GM18867 (cell line): ENCODE data around the gene ZMYM2.

Experiments
- ATAC-seq: cut with Tn5 transposase; IDR thresholded peaks from one replicate; pipeline ENCODE4 v1.9.1; 2021; ENCODE audit warnings: mild to moderate bottlenecking, moderate library complexity; ENCODE audit not compliant: unreplicated experiment

Gene ZMYM2

DNA sequence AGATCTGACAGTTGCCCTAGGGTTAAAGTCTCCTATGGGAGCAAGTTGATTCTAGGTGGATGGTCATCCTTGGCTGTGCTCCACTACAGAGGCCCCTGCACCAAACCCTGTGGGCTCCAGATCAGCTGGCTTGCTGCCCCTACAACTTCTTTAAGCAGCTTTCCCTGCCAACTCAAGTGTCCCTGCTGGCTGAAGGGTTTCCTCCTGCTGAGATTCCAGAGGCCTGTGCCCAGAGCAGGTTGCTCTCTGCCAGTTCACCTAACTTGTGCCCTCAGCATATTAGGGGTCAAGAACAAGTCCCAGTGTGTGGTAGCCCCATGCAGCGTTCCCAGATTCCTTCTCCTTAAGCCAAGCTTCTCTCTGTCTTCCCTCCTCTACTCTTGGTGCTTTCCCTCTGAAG is 85.6 kb downstream of the ZMYM2 start:
- ATAC-seq = no peak

DNA sequence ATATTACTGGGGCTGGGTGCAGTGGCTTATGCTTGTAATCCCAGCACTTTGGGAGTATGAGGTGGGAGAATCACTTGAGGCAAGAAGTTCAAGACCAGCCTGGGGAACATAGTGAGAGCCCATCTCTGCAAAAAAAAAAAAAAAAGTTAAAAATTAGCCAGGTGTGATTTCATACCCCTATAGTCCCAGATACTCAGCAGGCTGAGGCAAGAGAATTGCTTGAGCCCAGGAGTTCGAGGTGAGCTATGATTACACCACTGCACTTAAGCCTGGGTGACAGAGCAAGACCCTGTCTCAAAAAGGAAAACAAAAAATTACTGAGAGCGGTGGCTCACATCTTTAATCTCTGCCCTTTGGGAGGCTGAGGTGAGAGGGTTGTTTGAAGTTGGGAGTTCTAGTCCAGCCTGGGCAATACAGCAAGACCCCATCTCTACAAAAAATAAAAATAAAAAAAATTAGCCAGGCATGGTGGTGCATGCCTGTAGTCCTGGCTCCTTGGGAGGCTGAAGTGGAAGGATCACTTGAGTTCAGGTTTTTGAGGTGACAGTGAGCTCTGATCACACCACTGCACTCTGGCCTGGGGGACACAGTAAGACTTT is 87.5 kb downstream of the ZMYM2 start:
- ATAC-seq = no peak

- no peak for ATAC-seq
These were observed 91.3 kb downstream of the ZMYM2 start for GRCh38 chr13:20049558-20050473.

DNA sequence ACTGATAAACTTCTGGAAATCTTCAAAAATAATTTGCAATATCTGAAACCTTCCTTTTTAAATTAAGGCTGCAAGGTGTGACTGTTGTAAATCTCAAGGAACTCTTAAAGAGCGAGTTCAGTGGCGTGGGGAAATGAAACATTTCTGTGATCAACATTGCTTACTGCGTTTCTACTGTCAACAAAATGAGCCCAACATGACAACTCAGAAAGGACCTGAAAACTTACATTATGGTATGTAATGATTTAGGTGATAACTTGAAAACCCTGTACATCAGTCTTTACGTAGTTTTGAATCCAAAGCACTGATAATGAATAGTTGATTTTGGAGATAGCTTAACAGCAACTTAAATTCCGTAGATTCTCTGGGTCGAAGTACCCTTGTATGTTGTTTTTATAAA is 92.8 kb downstream of the ZMYM2 start:
- ATAC-seq = no peak

GRCh38 chr13:20053016-20053415 is 94.5 kb downstream of the ZMYM2 start:
- ATAC-seq = no peak

DNA sequence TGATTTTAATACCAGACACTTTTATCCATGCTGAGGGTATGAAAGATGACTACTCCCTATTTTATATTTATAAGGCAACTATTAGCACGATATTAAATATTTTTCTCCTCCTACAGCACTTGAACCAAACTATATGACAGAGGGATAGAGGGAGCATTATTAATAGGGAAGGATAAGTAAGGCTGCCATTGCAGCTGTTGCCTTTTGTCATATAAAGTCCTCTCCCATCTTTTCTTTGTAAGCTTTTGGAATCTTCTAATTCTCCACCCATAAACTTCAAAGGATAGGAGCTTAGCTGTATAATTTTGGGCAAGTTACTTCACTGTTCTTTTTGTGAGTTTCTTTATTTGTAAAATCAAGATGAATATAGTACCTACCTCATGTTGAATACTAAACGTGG is 95.4 kb downstream of the ZMYM2 start:
- no peak for ATAC-seq

DNA sequence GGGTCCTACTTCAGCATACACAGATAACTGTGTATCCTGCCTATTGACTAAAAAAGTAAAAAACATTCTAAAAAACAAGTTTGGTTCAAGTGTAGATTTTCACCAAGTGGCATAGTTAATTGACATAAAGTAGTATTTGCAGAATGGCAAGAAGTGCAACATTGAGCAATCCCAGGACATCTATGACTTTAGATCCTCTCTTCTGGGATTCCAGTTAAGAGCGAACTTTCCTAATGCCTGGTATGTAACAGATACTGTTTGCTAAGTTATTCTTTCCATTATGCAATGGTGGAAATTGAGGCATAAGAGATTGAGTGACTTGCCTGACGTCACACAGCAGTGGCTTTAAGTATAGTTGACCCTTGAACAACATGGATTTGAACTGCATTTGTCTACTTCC is 96.1 kb downstream of the ZMYM2 start:
- no peak for ATAC-seq

DNA sequence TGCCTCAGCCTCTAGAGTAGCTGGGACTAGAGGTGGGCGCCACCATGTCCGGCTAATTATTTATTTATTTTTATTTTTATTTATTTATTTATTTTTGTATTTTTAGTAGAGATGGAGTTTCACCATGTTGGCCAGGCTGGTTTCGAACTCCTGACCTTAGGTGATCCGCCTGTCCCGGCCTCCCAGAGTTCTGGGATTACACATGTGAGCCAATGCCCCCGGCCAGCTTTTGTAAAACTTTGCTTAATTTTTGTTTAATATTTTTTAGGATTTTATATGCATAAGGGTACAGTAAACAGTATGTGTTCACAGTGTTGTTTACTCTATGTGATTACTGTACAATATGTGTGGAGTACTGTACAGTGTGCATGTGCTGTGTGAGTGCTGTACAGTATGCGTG is 98.7 kb downstream of the ZMYM2 start:
- no peak for ATAC-seq

- ATAC-seq = no peak
These were observed 99.4 kb downstream of the ZMYM2 start for GRCh38 chr13:20057963-20058362.

- no peak for ATAC-seq
These were observed 99.9 kb downstream of the ZMYM2 start for GRCh38 chr13:20058476-20058875.

- ATAC-seq = no peak
These were observed 105.6 kb downstream of the ZMYM2 start for GRCh38 chr13:20064128-20064527.

DNA sequence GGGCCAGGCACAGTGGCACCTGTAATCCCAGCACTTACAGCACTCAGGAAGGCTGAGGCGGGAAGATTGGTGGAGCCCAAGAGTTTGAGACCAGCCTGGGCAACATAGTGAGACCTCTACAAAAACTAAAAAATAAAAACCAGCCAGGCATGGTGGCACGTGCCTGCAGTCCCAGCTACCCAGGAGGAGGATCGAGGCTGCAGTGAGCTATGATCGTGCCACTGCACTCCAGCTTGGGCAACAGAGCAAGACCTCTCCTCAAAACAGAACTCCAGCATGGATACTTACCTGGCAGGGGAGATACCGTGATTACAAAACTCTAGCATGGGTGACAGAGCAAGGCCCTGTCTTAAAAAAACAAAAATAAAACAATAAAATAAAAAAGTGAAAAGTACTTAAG is 107.0 kb downstream of the ZMYM2 start:
- no peak for ATAC-seq

GRCh38 chr13:20069956-20070355 is 111.4 kb downstream of the ZMYM2 start:
- no peak for ATAC-seq

GRCh38 chr13:20073775-20074174 is 115.2 kb downstream of the ZMYM2 start:
- ATAC-seq = peak; percentile 75

- ATAC-seq = no peak
These were observed 116.4 kb downstream of the ZMYM2 start for GRCh38 chr13:20074966-20075365.

GRCh38 chr13:20077086-20077485 is 118.6 kb downstream of the ZMYM2 start:
- ATAC-seq = no peak

- no peak for ATAC-seq
These were observed 122.0 kb downstream of the ZMYM2 start for GRCh38 chr13:20080377-20081164.

DNA sequence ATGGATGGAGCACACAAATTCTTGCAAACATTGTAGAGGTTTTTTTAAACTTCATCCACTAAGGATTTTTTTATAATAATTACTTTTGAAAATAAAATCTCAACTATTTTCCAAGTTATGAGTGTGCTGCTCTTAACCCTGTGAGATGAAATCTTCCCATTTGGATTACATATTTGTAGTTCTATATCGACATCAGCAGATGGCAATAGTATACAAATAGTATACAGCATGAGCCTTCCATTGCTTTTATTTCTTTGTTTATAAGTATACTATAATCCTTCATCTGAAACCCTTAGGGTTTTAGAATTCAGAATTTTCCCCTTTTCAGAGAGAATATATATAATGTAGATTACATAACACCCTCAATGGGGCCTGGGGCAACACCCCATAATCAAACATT is 131.8 kb downstream of the ZMYM2 start:
- no peak for ATAC-seq

- no peak for ATAC-seq
These were observed 135.4 kb downstream of the ZMYM2 start for GRCh38 chr13:20093951-20094350.

DNA sequence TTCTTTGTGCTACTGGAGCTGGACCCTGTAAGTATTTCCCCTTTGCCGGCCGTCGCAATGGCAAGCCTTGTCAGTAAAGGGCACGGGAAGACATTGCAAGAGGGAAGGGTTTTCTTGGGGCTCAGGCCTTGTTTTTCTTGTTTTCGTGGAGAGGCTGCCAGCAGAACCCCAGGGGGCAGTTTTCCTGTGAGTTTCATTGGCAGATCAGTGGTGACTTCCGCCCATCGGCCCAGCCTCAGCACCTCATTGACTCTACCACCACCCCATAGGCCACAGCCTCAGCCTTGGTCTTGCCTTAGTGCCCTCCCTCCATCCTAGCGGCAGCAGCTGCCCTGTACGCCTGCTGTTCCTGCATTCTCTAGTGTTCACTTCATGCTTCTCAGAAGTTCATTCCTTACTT is 140.8 kb downstream of the ZMYM2 start:
- ATAC-seq = no peak

DNA sequence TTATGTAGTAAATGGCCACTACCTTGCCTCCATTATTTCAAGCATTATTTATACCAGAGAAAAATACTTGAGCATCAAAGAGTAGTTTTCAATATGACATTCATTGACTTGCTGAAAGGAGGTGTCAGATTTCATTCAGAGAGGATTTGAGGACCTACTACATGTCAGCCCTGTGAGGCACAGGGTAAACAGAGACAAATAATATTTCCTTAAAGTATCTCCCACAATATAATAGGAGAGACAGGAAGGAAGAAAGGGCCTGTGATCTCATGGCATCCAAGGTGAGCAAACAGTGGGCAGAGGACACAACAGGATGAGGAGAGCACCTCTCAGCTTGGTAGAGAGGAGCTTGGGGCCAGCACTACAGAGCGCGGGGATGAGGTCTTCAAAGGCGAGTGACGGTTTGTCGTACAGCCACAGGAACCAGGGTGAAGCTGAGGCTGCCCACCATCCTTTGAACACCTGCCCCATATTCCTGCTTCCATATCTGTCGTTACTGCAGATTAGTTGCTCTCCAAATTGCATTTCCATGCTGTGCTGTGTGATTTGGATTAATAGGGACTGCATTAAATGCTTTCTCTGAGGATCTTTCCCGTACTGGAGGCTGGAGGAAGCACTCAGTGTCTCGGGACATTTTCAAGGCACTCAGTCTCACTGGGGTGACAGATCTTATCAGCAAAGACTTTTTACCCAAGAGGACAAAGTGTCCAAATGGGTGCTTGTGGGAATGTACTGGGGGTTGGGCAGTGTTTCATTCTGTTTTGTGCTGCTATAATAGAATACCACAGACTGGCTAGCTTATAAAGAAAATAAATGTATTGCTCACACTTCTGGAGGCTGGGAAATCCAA is 143.2 kb downstream of the ZMYM2 start:
- ATAC-seq = no peak
